H1 (cell line): Measurements from ENCODE around the gene ZNF536. TPM values are rescaled to one million over a fixed set of nuclear protein-coding genes. Genes with fewer than 3 reads are reported as not detected.
A peak's percentile ranks its signal among the peaks of the same experiment; 100 is the strongest.

Experiments used
- CTCF ChIA-PET: fragments of 300-600 bp; sonication (Branson Sonifier 250); formaldehyde crosslinking; loops from one replicate; lab custom pipeline; 2021; ENCODE audit not compliant: partially characterized antibody; lab: Charles Lee
- POLR2A ChIA-PET: fragments of 300-600 bp; sonication (Branson Sonifier 250); formaldehyde crosslinking; loops from one replicate; lab custom pipeline; 2021; ENCODE audit warnings: inconsistent platforms; ENCODE audit not compliant: partially characterized antibody; lab: Charles Lee
- DNase-seq, 2 experiments: peaks; one replicate each; pipeline versions ENCODE4 v3.0.0 to v3.0.0-alpha.2; 2010 to 2022; ENCODE audit warnings: low spot score in 2 of 2, low read depth in 1 of 2, mixed read lengths in 1 of 2
- FAIRE-seq: peaks from 2 replicates; lab custom pipeline; 2011; peaks lifted over from hg19 to GRCh38; lab: Jason Lieb, UNC
- H2AFZ ChIP-seq: 2 replicates; pipeline ENCODE4 v1.8.1; 2012; ENCODE audit warnings: low read length, inconsistent platforms
- H2AK5ac ChIP-seq: 2 replicates; pipeline ENCODE4 v1.6.1; 2013; ENCODE audit warnings: low read depth, low read length
- H2BK120ac ChIP-seq: replicated peaks from 2 replicates; pipeline ENCODE3; 2013; ENCODE audit warnings: low read depth, low read length, inconsistent platforms
- H2BK12ac ChIP-seq: 2 replicates; pipeline ENCODE4 v1.6.1; 2013; ENCODE audit warnings: low read depth, low read length
- H2BK15ac ChIP-seq: 2 replicates; pipeline ENCODE4 v1.6.1; 2013; ENCODE audit warnings: low read length
- H2BK20ac ChIP-seq: 2 replicates; pipeline ENCODE4 v1.6.1; 2013; ENCODE audit warnings: low read length
- H2BK5ac ChIP-seq: 2 replicates; pipeline ENCODE4 v1.6.1; 2013; ENCODE audit warnings: low read depth, low read length
- H3K14ac ChIP-seq: 2 replicates; pipeline ENCODE4 v1.6.1; 2013; ENCODE audit warnings: inconsistent platforms; ENCODE audit not compliant: insufficient read length
- H3K18ac ChIP-seq: 2 replicates; pipeline ENCODE4 v1.6.1; 2013; ENCODE audit warnings: low read length; ENCODE audit errors: extremely low read depth
- H3K23ac ChIP-seq: 2 replicates; pipeline ENCODE4 v1.6.1; 2013; ENCODE audit warnings: inconsistent platforms; ENCODE audit not compliant: insufficient read length
- H3K23me2 ChIP-seq: 2 replicates; pipeline ENCODE4 v1.6.1; 2013; ENCODE audit warnings: low read depth, low read length
- H3K27ac ChIP-seq: 2 replicates; pipeline ENCODE4 v1.6.1; 2011; ENCODE audit warnings: low read depth, low read length, inconsistent platforms
- H3K27me3 ChIP-seq, 4 experiments: replicated peaks in 1 of 4; 1 replicate in 1 of 4; 2 replicates in 3 of 4; pipeline versions ENCODE4 v1.6.1 to v1.8.1; 2011 to 2013; ENCODE audit warnings: low read length in 3 of 4, mild to moderate bottlenecking in 3 of 4, inconsistent platforms in 2 of 4, mixed read lengths in 2 of 4, moderate library complexity in 1 of 4; ENCODE audit not compliant: control insufficient read depth in 3 of 4, insufficient read depth in 3 of 4; ENCODE audit errors: extremely low read depth in 1 of 4
- H3K36me3 ChIP-seq, 4 experiments: 2 replicates each; pipeline versions ENCODE4 v1.6.1 to v1.8.1; 2011 to 2013; ENCODE audit warnings: mild to moderate bottlenecking in 4 of 4, low read length in 3 of 4, moderate library complexity in 2 of 4, control low read depth in 1 of 4, inconsistent platforms in 1 of 4; ENCODE audit not compliant: insufficient read depth in 4 of 4, control insufficient read depth in 2 of 4
- H3K4ac ChIP-seq: replicated peaks from 2 replicates; pipeline ENCODE3; 2013; ENCODE audit warnings: low read length, low read depth, mixed read lengths, inconsistent platforms; ENCODE audit not compliant: insufficient read length
- H3K4me1 ChIP-seq, 4 experiments: replicated peaks in 1 of 4; 1 replicate in 1 of 4; 2 replicates in 3 of 4; pipeline versions ENCODE4 v1.6.1 to v1.8.1; 2011 to 2013; ENCODE audit warnings: low read length in 3 of 4, inconsistent platforms in 2 of 4, mixed read lengths in 1 of 4; ENCODE audit not compliant: insufficient read depth in 4 of 4, control insufficient read depth in 3 of 4
- H3K4me2 ChIP-seq, 2 experiments: 2 replicates each; pipeline versions ENCODE4 v1.6.1 to v1.8.1; 2011 to 2013; ENCODE audit warnings: low read depth in 2 of 2, low read length in 2 of 2, control low read depth in 1 of 2, inconsistent platforms in 1 of 2, mild to moderate bottlenecking in 1 of 2; ENCODE audit not compliant: insufficient read depth in 1 of 2
- H3K4me3 ChIP-seq, 4 experiments: fragments of 200-600, 300-600 bp in 1 of 4; sonication (generic), shearing (Covaris generic), sonication (Bioruptor Twin) in 1 of 4; 2 replicates each; pipeline versions ENCODE4 v1.5.1 to v1.8.1; 2011 to 2016; ENCODE audit warnings: low read length in 4 of 4, low read depth in 3 of 4, control low read depth in 2 of 4, inconsistent platforms in 2 of 4, mild to moderate bottlenecking in 2 of 4, mixed read lengths in 1 of 4, moderate library complexity in 1 of 4; ENCODE audit not compliant: insufficient read depth in 2 of 4; ENCODE audit errors: extremely low read depth in 1 of 4
- H3K56ac ChIP-seq: replicated peaks from 2 replicates; pipeline ENCODE3; 2013; ENCODE audit warnings: low read depth, mild to moderate bottlenecking, mixed read lengths, low read length, inconsistent platforms; ENCODE audit not compliant: insufficient read length
- H3K79me1 ChIP-seq: 2 replicates; pipeline ENCODE4 v1.6.1; 2013; ENCODE audit warnings: low read depth, low read length, control low read depth
- H3K79me2 ChIP-seq, 2 experiments: 2 replicates each; pipeline versions ENCODE4 v1.6.1 to v1.8.1; 2012 to 2013; ENCODE audit warnings: low read length in 2 of 2, mild to moderate bottlenecking in 2 of 2, inconsistent platforms in 1 of 2; ENCODE audit not compliant: insufficient read depth in 2 of 2, control insufficient read depth in 1 of 2
- H3K9ac ChIP-seq, 4 experiments: replicated peaks in 1 of 4; 1 replicate in 1 of 4; 2 replicates in 3 of 4; pipeline versions ENCODE4 v1.6.1 to v1.8.1; 2011 to 2013; ENCODE audit warnings: low read depth in 3 of 4, low read length in 3 of 4, control low read depth in 2 of 4, mild to moderate bottlenecking in 2 of 4, moderate library complexity in 2 of 4, inconsistent platforms in 1 of 4; ENCODE audit errors: extremely low read depth in 1 of 4
- H3K9me3 ChIP-seq, 2 experiments: 2 replicates each; pipeline versions ENCODE4 v1.6.1 to v1.8.1; 2012 to 2013; ENCODE audit warnings: mild to moderate bottlenecking in 2 of 2, moderate library complexity in 2 of 2, control low read depth in 1 of 2, inconsistent platforms in 1 of 2, low read depth in 1 of 2, low read length in 1 of 2, mixed read lengths in 1 of 2; ENCODE audit not compliant: insufficient read depth in 2 of 2
- H4K20me1 ChIP-seq, 2 experiments: replicated peaks in 1 of 2; 2 replicates each; pipeline versions ENCODE3 to v1.8.1; 2011 to 2013; ENCODE audit warnings: inconsistent platforms in 2 of 2, low read length in 2 of 2, mild to moderate bottlenecking in 1 of 2; ENCODE audit not compliant: insufficient read depth in 2 of 2, control insufficient read depth in 1 of 2
- H4K5ac ChIP-seq: 2 replicates; pipeline ENCODE4 v1.6.1; 2013; ENCODE audit warnings: low read length, low read depth, mixed read lengths, inconsistent platforms; ENCODE audit not compliant: insufficient read length
- H4K8ac ChIP-seq: 2 replicates; pipeline ENCODE4 v1.8.0; 2013; ENCODE audit warnings: mild to moderate bottlenecking, moderate library complexity, low read length, inconsistent platforms; ENCODE audit not compliant: insufficient read depth; ENCODE audit errors: extremely low read depth
- H4K91ac ChIP-seq: replicated peaks from 2 replicates; pipeline ENCODE3; 2013; ENCODE audit warnings: low read length, mixed read lengths, inconsistent platforms; ENCODE audit not compliant: insufficient read length
- BRCA1 ChIP-seq: IDR thresholded peaks from 2 replicates; pipeline ENCODE4 v1.6.1; 2012; ENCODE audit warnings: low read depth, low read length, improper control_type of control experiment
- CTBP2 ChIP-seq: IDR thresholded peaks from 2 replicates; pipeline ENCODE4 v1.7.0; 2011; ENCODE audit warnings: borderline replicate concordance, mild to moderate bottlenecking, moderate library complexity, mixed read lengths, low read length; ENCODE audit not compliant: insufficient read depth, insufficient read length
- EGR1 ChIP-seq: IDR thresholded peaks from 2 replicates; pipeline ENCODE4 v1.6.1; 2011; ENCODE audit warnings: low read depth, low read length, borderline replicate concordance
- EP300 ChIP-seq, 2 experiments: IDR thresholded peaks; 1 replicate in 1 of 2; 2 replicates in 1 of 2; pipeline ENCODE4 v1.6.1; 2011 to 2012; ENCODE audit warnings: low read depth in 2 of 2, low read length in 2 of 2, mild to moderate bottlenecking in 2 of 2, borderline replicate concordance in 1 of 2, inconsistent platforms in 1 of 2, moderate library complexity in 1 of 2
- EZH2 ChIP-seq: fragments of 200-600 bp; sonication (generic); IDR thresholded peaks from 2 replicates; pipeline ENCODE4 v1.7.1; 2012; ENCODE audit warnings: low read depth, mild to moderate bottlenecking, moderate library complexity, low read length, inconsistent platforms; ENCODE audit not compliant: severe bottlenecking
- FOSL1 ChIP-seq: IDR thresholded peaks from 2 replicates; pipeline ENCODE4 v1.6.1; 2011; ENCODE audit warnings: mild to moderate bottlenecking, low read depth, low read length, moderate library complexity; ENCODE audit not compliant: insufficient read depth
- HDAC6 ChIP-seq: IDR thresholded peaks from one replicate; pipeline ENCODE4 v1.7.1; 2012; ENCODE audit warnings: low read depth, mild to moderate bottlenecking, inconsistent platforms, low read length, moderate library complexity
- POLR2A ChIP-seq, 2 experiments: IDR thresholded peaks; 1 replicate in 1 of 2; 2 replicates in 1 of 2; pipeline ENCODE4 v1.6.1; 2011; ENCODE audit warnings: low read depth in 2 of 2, low read length in 2 of 2, mild to moderate bottlenecking in 2 of 2; ENCODE audit errors: control extremely low read depth in 1 of 2
- POU5F1 ChIP-seq: IDR thresholded peaks from 2 replicates; pipeline ENCODE4 v1.6.1; 2011; ENCODE audit warnings: low read depth, mild to moderate bottlenecking, low read length, moderate library complexity
- RBBP5 ChIP-seq: IDR thresholded peaks from 2 replicates; pipeline ENCODE4 v1.7.1; 2012; ENCODE audit warnings: low read depth, mild to moderate bottlenecking, inconsistent platforms, low read length, moderate library complexity, borderline replicate concordance
- RFX5 ChIP-seq: IDR thresholded peaks from 2 replicates; pipeline ENCODE4 v1.6.1; 2011; ENCODE audit warnings: low read depth, low read length, improper control_type of control experiment, borderline replicate concordance
- RNF2 ChIP-seq: fragments of 200-900, 300-1000 bp; sonication (generic); IDR thresholded peaks from 2 replicates; pipeline ENCODE4 v1.7.1; 2016; ENCODE audit warnings: borderline replicate concordance, low read depth, mild to moderate bottlenecking, antibody characterized with exemption, low read length; ENCODE audit not compliant: poor library complexity, severe bottlenecking; ENCODE audit errors: missing control alignments
- SRF ChIP-seq: IDR thresholded peaks from 2 replicates; pipeline ENCODE4 v1.6.1; 2011; ENCODE audit warnings: mild to moderate bottlenecking, low read depth, low read length, moderate library complexity
- WGBS, 2 experiments: shearing (Covaris generic) in 1 of 2; methylation state at CpG; one replicate each; pipeline versions ENCODE4 v1.1.6 to v1.1.7; 2013 to 2015; ENCODE audit warnings: low lambda C conversion rate in 2 of 2, mixed read lengths in 2 of 2, inconsistent platforms in 1 of 2, low coverage in 1 of 2, missing lambda C conversion rate in 1 of 2; ENCODE audit not compliant: insufficient replicate concordance in 2 of 2, insufficient coverage in 1 of 2, insufficient read length in 1 of 2; ENCODE audit errors: extremely low coverage in 1 of 2, missing lambda C conversion rate in 1 of 2; 5-methylcytosine and 5-hydroxymethylcytosine counted together
- polyA plus RNA-seq, 7 experiments: library from polyadenylated mRNA; depleted of rRNA in 3 of 7; stranded (reverse) in 5 of 7; unstranded in 2 of 7; fragments of >200 nt in 5 of 7; fragments of 200-250 nt in 2 of 7; gene quantifications; 1 replicate in 5 of 7; 2 replicates in 1 of 7; 4 replicates in 1 of 7; pipeline versions ENCODE4 v1.2.1 to v1.2.3, GENCODE V29; 2011 to 2013; ENCODE audit warnings: missing spikeins in 2 of 7, mixed read lengths in 2 of 7
- total RNA-seq: library from RNA; stranded (reverse); fragmentation: NEBNext Ultra II Directional; extraction: Animal tissue kit (Norgen Biotek cat#: 25700); gene quantifications from 2 replicates; pipeline ENCODE4 v1.2.1, GENCODE V29; 2021

Gene ZNF536
- total and polyA plus RNA-seq, 2 of the 8 experiments (the other 6 are each of a cell fraction or from before 2014, with no cell fraction given): 0.09 to 0.11 TPM

DNA sequence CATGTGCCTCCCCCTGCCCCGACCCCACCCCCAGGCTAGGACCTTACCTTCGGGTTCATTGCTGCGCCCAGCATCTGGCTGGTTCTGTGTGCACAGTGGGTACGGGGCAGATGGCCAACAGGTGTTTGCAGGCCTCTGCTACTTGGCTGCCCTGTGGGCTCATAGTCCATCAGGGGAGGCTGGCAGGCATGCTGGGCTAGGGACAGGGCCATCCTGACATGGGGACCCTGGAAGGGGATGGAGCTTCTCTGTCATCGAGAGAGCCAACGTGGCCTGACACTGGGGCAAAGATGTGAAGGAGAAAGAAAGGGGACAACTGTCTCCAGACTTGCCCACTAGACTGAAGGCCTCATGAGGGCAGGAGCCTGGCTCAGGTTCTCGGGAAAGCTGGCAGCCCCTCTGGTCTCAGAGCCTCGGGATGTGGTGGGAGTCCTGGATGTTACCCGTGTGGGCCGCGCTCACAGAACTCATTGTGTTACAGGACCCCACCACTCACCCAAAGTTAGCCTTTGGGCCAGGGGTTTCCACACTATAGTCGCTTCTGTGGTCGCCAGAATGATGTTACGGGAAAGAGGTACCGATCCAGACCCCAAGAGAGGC, 4.7 kb downstream of the ZNF536 start:
- H3K27me3 ChIP-seq: peaks cover 3 to 13% (median 9%) of the 10 kb centered on the region in 4 experiments
- FAIRE-seq: no peak
- no peak overlapping the region for H3K23ac ChIP-seq
- no peak overlapping the region for H4K8ac ChIP-seq
- H2BK5ac ChIP-seq: no peak overlapping the region
- no peak overlapping the region for H4K91ac ChIP-seq
- peaks cover 6 to 18% (median 13%) of the 10 kb centered on the region in 4 experiments for H3K4me1 ChIP-seq
- POLR2A ChIA-PET: no interaction called here
- no peak overlapping the region for H4K5ac ChIP-seq
- H3K4me3 ChIP-seq: no peak overlapping the region
- 97% methylated on average over 14 of the region's 15 CpGs; no CpG with 5 or more reads in 1 of the 2 experiments for WGBS, 2 experiments
- H3K56ac ChIP-seq: no peak overlapping the region
- no peak overlapping the region for H3K9ac ChIP-seq
- H3K4me2 ChIP-seq: no peak overlapping the region
- DNase-seq: no peak
- H2BK12ac ChIP-seq: peak overlapping the region; percentile 50; the same call in 1 of the 2 replicates
- H3K36me3 ChIP-seq: no peaks in the 10 kb centered on the region
- H3K79me1 ChIP-seq: no peaks in the 10 kb centered on the region
- no peak overlapping the region for H2BK15ac ChIP-seq
- no peaks in the 10 kb centered on the region for H3K9me3 ChIP-seq
- peaks cover 0 to 5% of the 10 kb centered on the region in 2 experiments for H4K20me1 ChIP-seq
- peak overlapping the region; percentile 62 for H3K4ac ChIP-seq
- H3K27ac ChIP-seq: no peak overlapping the region
- H2BK20ac ChIP-seq: no peak overlapping the region
- CTCF ChIA-PET: interaction anchor here (0.5 to 1.3 kb wide), 4 partner anchors 12 to 76 kb away, joined by 3 to 5 read pairs (median 3); no protein-coding TSS in a partner anchor
- peaks cover 8% of the 10 kb centered on the region; the same call in 1 of the 2 replicates for H3K23me2 ChIP-seq
- no peak overlapping the region for H2BK120ac ChIP-seq
- no peak overlapping the region for H3K18ac ChIP-seq
- no peak overlapping the region for H3K14ac ChIP-seq
- no peak overlapping the region for H2AK5ac ChIP-seq
- H2AFZ ChIP-seq: no peak overlapping the region
- H3K79me2 ChIP-seq: no peaks in the 10 kb centered on the region
- no peak for TF ChIP-seq EZH2
- no peak for TF ChIP-seq RFX5
- TF ChIP-seq RBBP5: no peak
- TF ChIP-seq BRCA1: no peak
- TF ChIP-seq FOSL1: no peak
- no peak for TF ChIP-seq POLR2A (IDR thresholded peaks at IDR 0.05; ENCODE audit: control extremely low read depth in 1 of 2, low read depth in 2 of 2, low read length in 2 of 2)
- TF ChIP-seq SRF: no peak
- TF ChIP-seq EP300 (IDR thresholded peaks at IDR 0.05; ENCODE audit: borderline replicate concordance in 1 of 2, low read depth in 2 of 2, low read length in 2 of 2): no peak
- TF ChIP-seq EGR1: no peak
- no peak for TF ChIP-seq HDAC6
- no peak for TF ChIP-seq CTBP2
- TF ChIP-seq POU5F1: no peak
- TF ChIP-seq RNF2: no peak
